Liver (tissue), 3 donors: ENCODE results near the gene ZAP70.

Source experiments
- ATF3 ChIP-seq: IDR thresholded peaks from 2 replicates; pipeline ENCODE4 v1.6.1; 2016; ENCODE audit warnings: antibody characterized with exemption
- CTCF ChIP-seq: fragments of 150-350 bp; IDR thresholded peaks from 2 replicates; pipeline ENCODE4 v1.5.1; 2017; ENCODE audit warnings: improper control_type of control experiment, low read depth, low read length; ENCODE audit not compliant: missing input control
- EGR1 ChIP-seq, 2 donors: IDR thresholded peaks; 2 replicates each; pipeline ENCODE4 v1.6.1; 2016 to 2018; ENCODE audit warnings: antibody characterized with exemption in 2 of 2, low read depth in 2 of 2
- FOXA1 ChIP-seq: IDR thresholded peaks from 2 replicates; pipeline ENCODE4 v1.6.1; 2016; ENCODE audit warnings: antibody characterized with exemption
- GABPA ChIP-seq, 2 donors: IDR thresholded peaks in 1 of 2; conservative IDR thresholded peaks in 1 of 2; 2 replicates each; pipeline ENCODE4 v1.6.1; 2016; ENCODE audit warnings: antibody characterized with exemption in 2 of 2, mild to moderate bottlenecking in 1 of 2, moderate library complexity in 1 of 2
- JUND ChIP-seq, 2 donors: IDR thresholded peaks; 2 replicates each; pipeline ENCODE4 v1.6.1; 2016; ENCODE audit warnings: antibody characterized with exemption in 2 of 2
- RAD21 ChIP-seq, 2 donors: IDR thresholded peaks; 2 replicates each; pipeline ENCODE4 v1.6.1; 2016; ENCODE audit warnings: antibody characterized with exemption in 2 of 2, mild to moderate bottlenecking in 2 of 2
- TAF1 ChIP-seq: conservative IDR thresholded peaks from 2 replicates; pipeline ENCODE4 v1.6.1; 2016; ENCODE audit warnings: antibody characterized with exemption, mild to moderate bottlenecking
- YY1 ChIP-seq: IDR thresholded peaks from 2 replicates; pipeline ENCODE4 v1.6.1; 2016; ENCODE audit warnings: antibody characterized with exemption, mild to moderate bottlenecking
- TF ChIP-seq, protein P1 (sequence below): IDR thresholded peaks from 2 replicates; pipeline ENCODE4 v1.6.1; 2016; ENCODE audit warnings: antibody characterized with exemption
- donor health status: healthy.
- donor health status: healthy.

DNA sequence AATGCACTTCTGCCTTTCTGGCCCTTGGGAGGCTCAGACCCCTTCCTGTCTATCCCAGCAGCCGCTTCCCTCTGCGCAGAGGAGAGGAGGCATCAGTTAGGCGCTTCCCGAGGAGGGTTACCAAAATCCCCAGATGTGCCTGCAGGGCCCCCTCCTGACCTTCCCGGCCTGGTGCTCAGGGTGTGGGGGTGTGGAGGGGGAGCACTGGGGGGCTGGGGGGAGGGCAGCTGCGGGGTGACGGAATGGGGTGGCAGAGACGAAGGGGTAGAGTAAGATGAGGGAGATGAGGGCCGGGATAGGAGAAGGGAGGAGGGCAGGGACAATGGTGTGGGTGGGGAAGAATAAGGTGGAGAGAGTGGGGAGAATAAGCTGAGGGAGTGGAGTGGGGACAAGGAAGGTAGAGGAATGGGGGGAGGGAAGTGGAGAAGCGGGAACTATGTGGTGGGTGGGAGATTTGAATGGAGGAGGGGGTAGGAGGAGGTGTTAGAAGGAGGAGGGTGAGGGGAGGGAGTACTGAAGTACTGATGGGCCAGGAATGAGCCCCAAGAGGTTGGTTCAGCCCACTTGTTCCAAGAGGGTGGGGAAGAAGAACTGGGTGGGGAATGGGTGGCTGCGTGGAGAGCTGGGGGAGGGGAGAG, 6.5 kb upstream of the ZAP70 start:
- no peak for TF ChIP-seq CTCF
- TF ChIP-seq RAD21 (IDR thresholded peaks at IDR 0.05) = no peak
- TF ChIP-seq ATF3 = no peak
- no peak for TF ChIP-seq EGR1 (IDR thresholded peaks at IDR 0.05; ENCODE audit: low read depth in 2 of 2)
- TF ChIP-seq, protein P1, sequence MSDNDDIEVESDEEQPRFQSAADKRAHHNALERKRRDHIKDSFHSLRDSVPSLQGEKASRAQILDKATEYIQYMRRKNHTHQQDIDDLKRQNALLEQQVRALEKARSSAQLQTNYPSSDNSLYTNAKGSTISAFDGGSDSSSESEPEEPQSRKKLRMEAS = no peak
- TF ChIP-seq JUND (IDR thresholded peaks at IDR 0.05) = no peak
- TF ChIP-seq GABPA (IDR thresholded peaks at IDR 0.05 in 1 of 2, conservative IDR thresholded peaks at IDR 0.05 in 1 of 2) = no peak
- no peak for TF ChIP-seq FOXA1
- no peak for TF ChIP-seq YY1
- no peak for TF ChIP-seq TAF1
